ENCODE data around the gene PPP1R27.

- TF ChIP-seq CTCF (IDR thresholded peaks at IDR 0.05) (no peak), POLR2A (IDR thresholded peaks at IDR 0.05) (no peak)
Measured at GRCh38 chr17:81877569-81877968, 42.7 kb upstream of the PPP1R27 start.
